Suprapubic skin (tissue), 4 donors: Measurements from ENCODE around the gene ACTG1.

Experiments
- EP300 ChIP-seq: sonication (generic); formaldehyde crosslinking; IDR thresholded peaks from one replicate; pipeline ENCODE4 v1.6.1; 2017; ENCODE audit warnings: antibody characterized with exemption
- POLR2A ChIP-seq, 2 donors: fragments of 450-650 bp; IDR thresholded peaks; one replicate each; pipeline ENCODE4 v1.6.1; 2017; ENCODE audit warnings: antibody characterized with exemption in 2 of 2, mild to moderate bottlenecking in 2 of 2, moderate library complexity in 2 of 2
- POLR2AphosphoS5 ChIP-seq, 3 donors: sonication (generic); formaldehyde crosslinking; IDR thresholded peaks; one replicate each; pipeline ENCODE4 v1.6.1; 2017; ENCODE audit warnings: antibody characterized with exemption in 3 of 3
- TF ChIP-seq, protein P1 (sequence below), 2 donors: fragments of 200-600 bp in 1 of 2; fragments of 450-650 bp in 1 of 2; sonication (generic) in 1 of 2; IDR thresholded peaks; one replicate each; pipeline ENCODE4 v1.5.1; 2016 to 2019; ENCODE audit warnings: antibody characterized with exemption in 2 of 2, mild to moderate bottlenecking in 1 of 2, moderate library complexity in 1 of 2

DNA sequence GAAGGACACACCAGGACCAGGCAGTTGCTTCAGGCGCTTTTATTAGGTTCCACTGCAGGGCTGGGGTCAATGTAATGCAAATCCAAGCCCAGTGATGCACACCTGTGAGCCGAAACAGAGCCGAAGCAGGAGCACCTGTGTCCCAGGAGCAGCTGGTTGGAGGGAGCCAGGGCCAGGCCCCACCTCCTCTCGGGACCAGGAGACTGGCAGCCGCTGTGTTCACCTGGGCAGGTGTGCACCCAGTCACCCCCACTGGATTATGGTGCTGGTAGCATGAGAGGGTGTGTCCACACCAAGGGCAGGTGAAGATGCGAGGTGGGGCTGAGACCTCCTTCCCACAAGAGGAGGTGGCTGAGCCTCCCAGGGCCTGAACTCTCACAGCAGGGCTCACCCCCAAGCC, 44.3 kb upstream of the ACTG1 start:
- TF ChIP-seq POLR2AphosphoS5 (IDR thresholded peaks at IDR 0.05) = no peak
- TF ChIP-seq, protein P1, sequence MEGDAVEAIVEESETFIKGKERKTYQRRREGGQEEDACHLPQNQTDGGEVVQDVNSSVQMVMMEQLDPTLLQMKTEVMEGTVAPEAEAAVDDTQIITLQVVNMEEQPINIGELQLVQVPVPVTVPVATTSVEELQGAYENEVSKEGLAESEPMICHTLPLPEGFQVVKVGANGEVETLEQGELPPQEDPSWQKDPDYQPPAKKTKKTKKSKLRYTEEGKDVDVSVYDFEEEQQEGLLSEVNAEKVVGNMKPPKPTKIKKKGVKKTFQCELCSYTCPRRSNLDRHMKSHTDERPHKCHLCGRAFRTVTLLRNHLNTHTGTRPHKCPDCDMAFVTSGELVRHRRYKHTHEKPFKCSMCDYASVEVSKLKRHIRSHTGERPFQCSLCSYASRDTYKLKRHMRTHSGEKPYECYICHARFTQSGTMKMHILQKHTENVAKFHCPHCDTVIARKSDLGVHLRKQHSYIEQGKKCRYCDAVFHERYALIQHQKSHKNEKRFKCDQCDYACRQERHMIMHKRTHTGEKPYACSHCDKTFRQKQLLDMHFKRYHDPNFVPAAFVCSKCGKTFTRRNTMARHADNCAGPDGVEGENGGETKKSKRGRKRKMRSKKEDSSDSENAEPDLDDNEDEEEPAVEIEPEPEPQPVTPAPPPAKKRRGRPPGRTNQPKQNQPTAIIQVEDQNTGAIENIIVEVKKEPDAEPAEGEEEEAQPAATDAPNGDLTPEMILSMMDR (IDR thresholded peaks at IDR 0.05) = no peak
- TF ChIP-seq EP300 = no peak
- no peak for TF ChIP-seq POLR2A (IDR thresholded peaks at IDR 0.05)
